ENCODE measurements around the gene RHBDD1.

RHBDD1 gene

DNA sequence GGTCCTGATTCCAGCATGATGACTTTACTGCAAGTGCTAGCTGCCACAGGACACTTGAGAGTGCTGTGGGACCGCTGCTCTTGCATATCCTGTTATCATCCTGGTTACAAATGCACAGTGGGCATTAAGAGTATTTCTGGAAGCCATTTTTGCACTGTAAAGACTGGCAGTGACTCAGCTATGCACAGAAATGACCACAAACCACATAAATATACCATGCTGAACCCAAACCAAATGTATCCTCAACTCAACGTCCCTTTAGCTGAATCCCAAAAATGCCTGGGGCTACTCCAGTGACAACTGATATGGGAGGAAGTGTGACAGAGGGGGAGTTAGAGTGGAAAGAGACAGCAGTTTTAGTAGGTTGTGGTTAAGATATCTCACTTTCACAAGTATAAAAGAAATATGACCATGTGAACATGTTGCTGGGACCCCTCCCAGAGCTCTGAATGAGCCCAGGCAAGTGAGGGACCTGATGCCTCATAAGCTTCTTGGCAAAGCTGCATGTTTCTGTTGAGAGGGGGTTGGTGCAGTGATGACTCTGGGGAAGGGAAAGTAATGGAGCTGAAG is 37.3 kb downstream of the RHBDD1 start:
- no peaks in the 10 kb centered on the region for H3K9me3 Mint-ChIP-seq
- TF ChIP-seq CTCF (IDR thresholded peaks at IDR 0.05), result no peak
- peaks cover 41% of the 10 kb centered on the region for H3K36me3 Mint-ChIP-seq (ENCODE audit: low read depth)

GRCh38 chr2:226873826-226874225 is 38.0 kb downstream of the RHBDD1 start:
- H3K27ac Mint-ChIP-seq, result no peak overlapping the region
- H3K4me3 Mint-ChIP-seq, result no peak overlapping the region
- no peak for TF ChIP-seq CTCF (IDR thresholded peaks at IDR 0.05)
- no peaks in the 10 kb centered on the region for H3K9me3 Mint-ChIP-seq
- peaks cover 39% of the 10 kb centered on the region for H3K36me3 Mint-ChIP-seq (ENCODE audit: low read depth)
- no peak for DNase-seq
- H3K4me1 Mint-ChIP-seq, result no peaks in the 10 kb centered on the region
- H3K27me3 Mint-ChIP-seq (ENCODE audit: low read depth, poor library complexity), result no peaks in the 10 kb centered on the region

More for the DNA sequence above, 37.3 kb downstream of the RHBDD1 start:
- DNase-seq, result no peak
- H3K4me1 Mint-ChIP-seq, result peaks cover 4% of the 10 kb centered on the region
- no peaks in the 10 kb centered on the region for H3K27me3 Mint-ChIP-seq (ENCODE audit: low read depth, poor library complexity)
- no peak overlapping the region for H3K4me3 Mint-ChIP-seq
- H3K27ac Mint-ChIP-seq, result no peak overlapping the region

- no peak overlapping the region for H3K4me3 Mint-ChIP-seq
- H3K4me1 Mint-ChIP-seq, result no peaks in the 10 kb centered on the region
- TF ChIP-seq CTCF (IDR thresholded peaks at IDR 0.05), result no peak
- H3K36me3 Mint-ChIP-seq (ENCODE audit: low read depth), result peaks cover 38% of the 10 kb centered on the region
- no peak overlapping the region for H3K27ac Mint-ChIP-seq
- no peaks in the 10 kb centered on the region for H3K9me3 Mint-ChIP-seq
- H3K27me3 Mint-ChIP-seq (ENCODE audit: low read depth, poor library complexity), result no peaks in the 10 kb centered on the region
- DNase-seq, result no peak
Observed at GRCh38 chr2:226874749-226875148, 38.9 kb downstream of the RHBDD1 start.

GRCh38 chr2:226875438-226876225 is 39.8 kb downstream of the RHBDD1 start:
- DNase-seq, result no peak
- H3K4me3 Mint-ChIP-seq, result no peak overlapping the region
- no peak for TF ChIP-seq CTCF (IDR thresholded peaks at IDR 0.05)
- H3K27ac Mint-ChIP-seq, result no peak overlapping the region
- H3K9me3 Mint-ChIP-seq, result no peaks in the 10 kb centered on the region
- H3K36me3 Mint-ChIP-seq (ENCODE audit: low read depth), result peaks cover 40% of the 10 kb centered on the region
- peaks cover 5% of the 10 kb centered on the region for H3K4me1 Mint-ChIP-seq
- no peaks in the 10 kb centered on the region for H3K27me3 Mint-ChIP-seq (ENCODE audit: low read depth, poor library complexity)

DNA sequence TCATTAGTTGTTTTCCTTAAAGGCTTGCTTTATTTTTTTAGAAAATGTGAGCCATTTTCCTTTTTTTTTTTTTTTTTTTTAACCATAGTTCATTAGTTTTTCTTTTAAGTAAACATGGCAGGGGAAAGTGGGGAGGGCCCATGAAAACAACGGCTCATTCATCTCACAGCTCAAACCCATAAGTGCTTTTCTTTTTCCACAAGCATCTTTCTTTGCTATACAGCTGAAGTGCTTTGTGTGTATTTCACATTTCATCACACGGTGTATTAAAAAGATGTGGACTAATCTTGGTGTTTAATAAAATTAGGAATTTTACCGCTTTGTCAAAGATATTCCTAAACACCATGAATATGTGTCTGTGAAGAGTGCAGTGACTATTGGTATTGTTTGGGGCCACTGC is 41.6 kb downstream of the RHBDD1 start:
- H3K27ac Mint-ChIP-seq, result no peak overlapping the region
- no peak for TF ChIP-seq CTCF (IDR thresholded peaks at IDR 0.05)

DNA sequence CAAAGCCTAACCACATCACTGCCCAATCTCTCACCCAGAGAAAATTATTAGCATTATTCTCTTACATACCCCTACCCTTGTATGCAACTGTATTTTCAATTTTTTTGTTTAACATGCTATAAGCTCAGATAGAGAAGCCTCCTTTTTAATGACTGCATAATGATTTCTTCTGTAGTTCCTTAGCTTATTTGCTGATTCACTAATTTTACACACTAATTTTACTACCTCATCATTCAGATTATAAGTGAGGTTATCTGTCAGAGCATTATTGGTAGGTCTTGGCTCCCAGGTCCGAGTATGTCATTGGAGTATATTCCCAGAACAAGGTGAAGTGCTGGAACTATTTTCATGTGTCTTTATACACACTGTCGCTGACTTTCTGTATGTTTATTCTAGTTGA is 45.4 kb downstream of the RHBDD1 start:
- H3K27me3 Mint-ChIP-seq (ENCODE audit: low read depth, poor library complexity), result no peaks in the 10 kb centered on the region
- peaks cover 9% of the 10 kb centered on the region for H3K9me3 Mint-ChIP-seq
- H3K4me3 Mint-ChIP-seq, result no peak overlapping the region
- no peak overlapping the region for H3K27ac Mint-ChIP-seq
- no peak for DNase-seq
- no peak for TF ChIP-seq CTCF (IDR thresholded peaks at IDR 0.05)
- H3K36me3 Mint-ChIP-seq (ENCODE audit: low read depth), result peaks cover 44% of the 10 kb centered on the region
- peaks cover 5% of the 10 kb centered on the region for H3K4me1 Mint-ChIP-seq

More for the DNA sequence above, 41.6 kb downstream of the RHBDD1 start:
- no peak overlapping the region for H3K4me3 Mint-ChIP-seq
- no peaks in the 10 kb centered on the region for H3K27me3 Mint-ChIP-seq (ENCODE audit: low read depth, poor library complexity)
- H3K4me1 Mint-ChIP-seq, result peaks cover 5% of the 10 kb centered on the region
- DNase-seq, result no peak
- H3K36me3 Mint-ChIP-seq (ENCODE audit: low read depth), result peaks cover 48% of the 10 kb centered on the region
- H3K9me3 Mint-ChIP-seq, result peaks cover 2% of the 10 kb centered on the region
